22Rv1 (cell line): ENCODE measurements around the gene ATP6V1G1.

ENCODE experiments used
- H3K27ac ChIP-seq: fragments of 450-650 bp; 2 replicates; pipeline ENCODE4 v1.5.1; 2017
- ZFX ChIP-seq: fragments of 450-650 bp; IDR thresholded peaks from 2 replicates; pipeline ENCODE4 v1.6.1; 2017; ENCODE audit warnings: antibody characterized with exemption, borderline replicate concordance
- TF ChIP-seq, protein P1 (sequence below): fragments of 450-650 bp; IDR thresholded peaks from 2 replicates; pipeline ENCODE4 v1.5.1; 2017; ENCODE audit warnings: mild to moderate bottlenecking

ATP6V1G1 gene, protein sequence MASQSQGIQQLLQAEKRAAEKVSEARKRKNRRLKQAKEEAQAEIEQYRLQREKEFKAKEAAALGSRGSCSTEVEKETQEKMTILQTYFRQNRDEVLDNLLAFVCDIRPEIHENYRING

DNA sequence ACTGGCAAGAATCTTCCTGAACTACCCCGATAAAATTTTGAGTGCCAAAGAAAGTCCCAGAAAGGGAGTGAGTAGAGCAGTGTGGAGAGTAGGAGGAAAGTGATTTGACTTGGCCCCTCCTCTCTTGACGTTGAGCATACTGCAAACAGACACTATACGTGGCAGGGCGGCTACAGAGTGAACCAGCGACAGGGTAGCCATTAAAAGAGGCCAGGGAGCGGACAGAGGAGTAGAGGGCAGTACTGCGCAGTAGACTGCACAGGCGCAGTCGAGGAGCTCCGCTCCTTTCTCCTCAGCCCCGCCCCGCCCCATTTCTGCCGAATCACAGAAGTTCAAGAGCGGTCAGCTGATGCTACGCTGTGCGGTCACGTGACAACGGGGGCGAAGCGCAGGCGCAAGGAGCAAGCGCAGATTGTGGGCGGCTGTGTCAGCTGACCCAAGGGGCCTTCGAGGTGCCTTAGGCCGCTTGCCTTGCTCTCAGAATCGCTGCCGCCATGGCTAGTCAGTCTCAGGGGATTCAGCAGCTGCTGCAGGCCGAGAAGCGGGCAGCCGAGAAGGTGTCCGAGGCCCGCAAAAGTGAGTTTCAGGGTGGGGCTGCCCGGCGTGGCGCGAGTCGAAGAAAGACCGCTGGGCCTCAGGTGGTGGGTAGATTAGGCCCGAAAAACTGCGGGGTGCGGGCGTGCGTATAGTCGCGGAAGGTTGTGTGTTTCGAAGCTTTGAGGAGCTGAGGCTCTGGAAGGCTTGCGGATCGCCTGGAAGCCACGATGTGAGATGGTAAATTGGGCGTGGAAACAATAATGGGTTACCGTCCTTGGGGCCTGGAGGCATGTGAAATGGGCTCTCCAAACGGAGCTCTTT lies at the start of gene ATP6V1G1:
ATP6V1G1 (plus strand) TSS at position 425 of the 858 bp plus-strand sequence; CDS start at position 495, 70 bp downstream.
- TF ChIP-seq ZFX, result no peak
- TF ChIP-seq, protein P1, sequence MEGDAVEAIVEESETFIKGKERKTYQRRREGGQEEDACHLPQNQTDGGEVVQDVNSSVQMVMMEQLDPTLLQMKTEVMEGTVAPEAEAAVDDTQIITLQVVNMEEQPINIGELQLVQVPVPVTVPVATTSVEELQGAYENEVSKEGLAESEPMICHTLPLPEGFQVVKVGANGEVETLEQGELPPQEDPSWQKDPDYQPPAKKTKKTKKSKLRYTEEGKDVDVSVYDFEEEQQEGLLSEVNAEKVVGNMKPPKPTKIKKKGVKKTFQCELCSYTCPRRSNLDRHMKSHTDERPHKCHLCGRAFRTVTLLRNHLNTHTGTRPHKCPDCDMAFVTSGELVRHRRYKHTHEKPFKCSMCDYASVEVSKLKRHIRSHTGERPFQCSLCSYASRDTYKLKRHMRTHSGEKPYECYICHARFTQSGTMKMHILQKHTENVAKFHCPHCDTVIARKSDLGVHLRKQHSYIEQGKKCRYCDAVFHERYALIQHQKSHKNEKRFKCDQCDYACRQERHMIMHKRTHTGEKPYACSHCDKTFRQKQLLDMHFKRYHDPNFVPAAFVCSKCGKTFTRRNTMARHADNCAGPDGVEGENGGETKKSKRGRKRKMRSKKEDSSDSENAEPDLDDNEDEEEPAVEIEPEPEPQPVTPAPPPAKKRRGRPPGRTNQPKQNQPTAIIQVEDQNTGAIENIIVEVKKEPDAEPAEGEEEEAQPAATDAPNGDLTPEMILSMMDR, result peak; percentile 24
- H3K27ac ChIP-seq, result peak within 1 kb of the TSS; percentile 93

DNA sequence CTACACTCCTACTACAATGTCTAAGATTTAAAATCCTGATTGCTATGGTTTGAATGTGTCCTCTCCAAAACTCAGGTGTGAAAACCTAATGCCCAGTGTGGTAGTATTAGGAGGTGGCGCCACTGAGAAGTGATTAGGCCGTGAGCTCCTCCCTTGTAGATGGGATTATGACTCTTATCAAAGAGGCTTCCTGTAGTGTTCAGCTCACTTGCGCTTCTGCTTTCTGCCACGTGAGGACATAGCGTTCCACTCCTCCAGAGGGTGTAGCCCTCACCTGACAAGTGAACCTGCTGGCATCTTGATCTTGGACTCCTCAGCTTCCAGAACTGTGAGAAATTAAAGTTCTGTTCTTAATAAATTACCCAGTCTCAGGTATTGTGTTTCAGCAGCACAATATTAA lies 49.3 kb upstream of the ATP6V1G1 start:
- TF ChIP-seq ZFX, result no peak
- TF ChIP-seq, protein P1, result peak; percentile 37

DNA sequence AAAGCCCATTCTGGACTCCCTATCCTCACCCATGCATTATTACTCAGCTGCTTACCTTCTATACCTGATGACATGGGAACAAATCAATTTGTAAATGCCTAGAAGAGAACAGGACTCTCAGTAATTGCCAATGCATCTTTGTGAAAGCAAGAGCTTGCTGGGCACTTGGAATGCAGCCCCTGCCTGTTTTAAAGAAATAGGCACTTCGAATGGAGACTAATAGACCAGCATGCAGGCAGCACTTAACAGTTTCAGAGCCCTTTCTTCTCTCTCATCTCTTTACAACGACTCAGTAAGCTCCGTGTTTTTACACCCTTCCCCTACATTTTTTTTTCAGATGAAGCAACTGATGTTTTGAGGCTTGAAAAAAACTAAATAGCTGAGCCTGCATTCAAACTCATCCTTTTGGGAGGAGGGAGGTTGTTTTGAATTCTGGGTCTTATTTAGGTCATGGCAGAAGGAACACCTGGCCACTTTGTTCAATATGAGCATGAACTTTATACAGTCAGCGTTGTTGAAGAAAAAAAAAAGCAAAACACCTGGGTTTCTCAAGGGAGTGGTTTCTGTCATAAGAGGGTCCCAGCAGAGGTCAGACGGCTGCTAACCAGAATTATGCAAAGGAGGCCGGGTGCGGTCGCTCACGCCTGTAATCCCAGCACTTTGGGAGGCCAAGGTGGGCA lies 47.7 kb upstream of the ATP6V1G1 start:
- TF ChIP-seq ZFX, result no peak
- TF ChIP-seq, protein P1, result no peak
- H3K27ac ChIP-seq, result no peak overlapping the region

More for the DNA sequence above, 49.3 kb upstream of the ATP6V1G1 start:
- H3K27ac ChIP-seq, result no peak overlapping the region

DNA sequence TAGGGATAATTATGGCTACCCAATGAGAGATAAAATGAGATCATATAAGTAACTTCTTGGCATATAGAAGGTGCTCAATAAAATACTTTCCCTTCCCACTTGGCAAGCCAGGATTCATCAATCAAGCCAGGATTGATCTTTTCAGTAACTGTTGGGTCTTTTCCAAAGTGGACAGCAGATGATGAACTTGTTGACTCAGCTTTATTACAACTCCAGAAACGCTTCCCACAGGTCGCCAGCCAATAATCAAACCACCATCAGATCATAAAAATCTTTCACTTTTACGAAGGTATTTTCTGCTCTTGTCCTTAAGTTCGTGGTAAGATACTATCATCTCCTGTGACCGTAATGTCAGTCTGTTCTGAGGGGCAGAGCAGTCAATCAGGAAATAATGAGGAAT lies 42.5 kb upstream of the ATP6V1G1 start:
- H3K27ac ChIP-seq, result no peak overlapping the region
- no peak for TF ChIP-seq ZFX
- TF ChIP-seq, protein P1, result no peak

DNA sequence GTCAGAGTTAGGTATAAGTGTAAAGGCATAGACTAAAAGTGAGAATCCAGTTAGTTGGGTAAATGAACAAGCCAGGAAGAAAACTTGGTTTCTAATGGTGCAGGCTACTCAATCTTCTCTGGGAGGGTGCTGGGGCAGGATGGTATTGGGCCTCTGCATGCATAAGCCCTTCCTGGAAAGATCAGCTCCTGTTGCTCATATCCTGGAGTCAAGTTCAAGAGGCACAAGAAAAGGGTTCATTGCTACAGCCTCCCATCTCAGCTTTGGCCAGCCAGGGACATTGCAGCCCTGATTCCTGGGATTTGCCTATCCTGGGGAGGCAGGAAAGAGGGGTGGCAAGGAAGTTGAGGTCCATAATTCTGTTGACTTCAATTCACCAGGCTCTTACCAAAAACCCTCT lies 40.7 kb upstream of the ATP6V1G1 start:
- TF ChIP-seq, protein P1, result no peak
- no peak for TF ChIP-seq ZFX
- no peak overlapping the region for H3K27ac ChIP-seq

DNA sequence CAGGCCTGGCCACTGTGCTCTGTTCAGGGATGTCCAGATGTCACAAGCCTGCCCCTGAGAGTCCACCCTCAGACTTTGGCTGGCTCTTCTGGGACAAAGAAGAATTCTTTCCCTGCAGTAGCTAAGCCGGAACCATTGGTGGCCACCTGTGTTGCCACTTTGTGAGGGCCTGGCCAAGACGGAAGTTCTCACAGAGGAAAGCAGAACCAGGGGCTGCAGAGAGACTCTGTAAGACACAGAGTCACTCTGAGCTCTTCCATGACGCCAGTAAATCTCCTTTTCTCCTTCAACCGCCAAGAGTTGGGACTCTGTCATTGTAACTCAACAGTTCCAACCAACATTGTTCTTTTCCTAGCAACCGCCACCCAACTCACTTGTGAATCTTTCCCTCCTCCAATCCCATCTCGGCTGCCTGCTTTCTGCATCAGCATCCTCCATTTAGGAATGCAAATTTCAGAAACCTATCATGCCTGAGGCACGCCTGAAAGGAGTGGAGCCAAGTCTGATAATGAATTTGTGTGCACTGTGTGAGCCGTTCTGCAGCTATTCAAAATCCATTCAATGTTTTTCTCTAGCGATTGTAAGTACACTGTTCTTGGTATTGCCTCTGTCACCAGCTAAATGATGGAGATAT lies 37.8 kb upstream of the ATP6V1G1 start:
- no peak overlapping the region for H3K27ac ChIP-seq
- TF ChIP-seq, protein P1, result no peak
- no peak for TF ChIP-seq ZFX
